ENCODE data around the gene PARD6G. TPM values are rescaled to one million over a fixed set of nuclear protein-coding genes. Genes with fewer than 3 reads are reported as not detected.

The PARD6G gene
- total and polyA plus RNA-seq, 2 of the 13 experiments (the other 11 are each of a cell fraction or from before 2014, with no cell fraction given) = 3.6 to 7.4 TPM

DNA sequence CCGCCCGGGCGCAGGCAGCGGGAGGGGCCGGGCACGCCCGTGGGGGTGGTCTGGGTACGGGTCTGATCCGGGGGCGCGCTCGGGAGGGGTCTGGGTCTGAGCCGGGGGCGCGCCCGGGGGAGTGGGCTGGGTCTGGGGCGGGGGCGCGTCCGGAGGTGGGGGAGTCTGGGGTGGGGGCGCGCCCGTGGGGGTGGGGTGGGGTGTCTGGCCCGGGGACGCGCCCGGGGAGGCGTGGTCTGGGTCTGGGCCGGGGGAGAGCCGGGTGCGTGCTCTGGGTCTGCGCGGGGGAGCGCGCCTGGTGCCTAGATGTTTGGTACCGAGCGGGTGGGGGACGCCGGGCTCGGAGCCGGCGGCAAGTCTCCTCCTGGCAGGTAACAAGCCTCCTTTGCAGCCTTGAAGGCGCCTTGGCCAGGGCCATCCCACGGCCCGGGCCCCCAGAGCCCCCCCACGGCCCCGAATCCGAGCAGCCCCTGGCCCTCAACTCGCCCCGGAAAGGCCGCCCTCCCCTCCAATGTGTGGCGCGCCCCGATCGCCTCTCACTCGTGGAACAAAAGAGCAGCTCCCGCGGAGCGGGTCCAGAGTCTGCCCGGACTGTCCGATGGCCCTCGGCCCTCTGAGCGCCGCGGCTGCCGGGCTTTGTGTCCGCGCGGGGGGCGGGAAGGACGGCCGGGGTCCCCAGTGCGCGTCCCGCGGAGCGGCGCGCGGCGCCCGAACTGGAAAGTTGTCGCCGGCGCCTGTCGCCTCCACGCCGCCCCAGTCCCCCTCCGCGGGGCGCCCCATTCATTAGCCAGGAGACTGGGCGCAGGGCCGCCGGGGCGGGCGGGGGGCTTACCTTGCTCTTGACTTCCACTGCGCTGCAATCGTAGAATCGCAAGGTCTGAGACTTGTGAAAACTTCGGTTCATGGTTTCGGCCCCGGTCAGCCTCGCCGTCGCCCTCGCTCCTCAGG lies 595 bp downstream of the PARD6G start (continued):
- TF ChIP-seq, protein P1, sequence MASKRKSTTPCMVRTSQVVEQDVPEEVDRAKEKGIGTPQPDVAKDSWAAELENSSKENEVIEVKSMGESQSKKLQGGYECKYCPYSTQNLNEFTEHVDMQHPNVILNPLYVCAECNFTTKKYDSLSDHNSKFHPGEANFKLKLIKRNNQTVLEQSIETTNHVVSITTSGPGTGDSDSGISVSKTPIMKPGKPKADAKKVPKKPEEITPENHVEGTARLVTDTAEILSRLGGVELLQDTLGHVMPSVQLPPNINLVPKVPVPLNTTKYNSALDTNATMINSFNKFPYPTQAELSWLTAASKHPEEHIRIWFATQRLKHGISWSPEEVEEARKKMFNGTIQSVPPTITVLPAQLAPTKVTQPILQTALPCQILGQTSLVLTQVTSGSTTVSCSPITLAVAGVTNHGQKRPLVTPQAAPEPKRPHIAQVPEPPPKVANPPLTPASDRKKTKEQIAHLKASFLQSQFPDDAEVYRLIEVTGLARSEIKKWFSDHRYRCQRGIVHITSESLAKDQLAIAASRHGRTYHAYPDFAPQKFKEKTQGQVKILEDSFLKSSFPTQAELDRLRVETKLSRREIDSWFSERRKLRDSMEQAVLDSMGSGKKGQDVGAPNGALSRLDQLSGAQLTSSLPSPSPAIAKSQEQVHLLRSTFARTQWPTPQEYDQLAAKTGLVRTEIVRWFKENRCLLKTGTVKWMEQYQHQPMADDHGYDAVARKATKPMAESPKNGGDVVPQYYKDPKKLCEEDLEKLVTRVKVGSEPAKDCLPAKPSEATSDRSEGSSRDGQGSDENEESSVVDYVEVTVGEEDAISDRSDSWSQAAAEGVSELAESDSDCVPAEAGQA (IDR thresholded peaks at IDR 0.05; ENCODE audit: low read depth) = no peak
- TF ChIP-seq, protein P1 (CRISPR knock-in tag; IDR thresholded peaks at IDR 0.05; ENCODE audit: borderline replicate concordance) = no peak
- no peak for TF ChIP-seq CHD4 (IDR thresholded peaks at IDR 0.05; ENCODE audit: borderline replicate concordance, low read length)
- no peak for TF ChIP-seq SRSF4 (IDR thresholded peaks at IDR 0.05; ENCODE audit: low read depth, low read length, poor library complexity, severe bottlenecking)
- TF ChIP-seq ZNF10 (CRISPR knock-in tag; IDR thresholded peaks at IDR 0.05; ENCODE audit: borderline replicate concordance, low read depth) = no peak
- no peak for TF ChIP-seq DMTF1 (CRISPR knock-in tag; IDR thresholded peaks at IDR 0.05)
- TF ChIP-seq, protein P2, sequence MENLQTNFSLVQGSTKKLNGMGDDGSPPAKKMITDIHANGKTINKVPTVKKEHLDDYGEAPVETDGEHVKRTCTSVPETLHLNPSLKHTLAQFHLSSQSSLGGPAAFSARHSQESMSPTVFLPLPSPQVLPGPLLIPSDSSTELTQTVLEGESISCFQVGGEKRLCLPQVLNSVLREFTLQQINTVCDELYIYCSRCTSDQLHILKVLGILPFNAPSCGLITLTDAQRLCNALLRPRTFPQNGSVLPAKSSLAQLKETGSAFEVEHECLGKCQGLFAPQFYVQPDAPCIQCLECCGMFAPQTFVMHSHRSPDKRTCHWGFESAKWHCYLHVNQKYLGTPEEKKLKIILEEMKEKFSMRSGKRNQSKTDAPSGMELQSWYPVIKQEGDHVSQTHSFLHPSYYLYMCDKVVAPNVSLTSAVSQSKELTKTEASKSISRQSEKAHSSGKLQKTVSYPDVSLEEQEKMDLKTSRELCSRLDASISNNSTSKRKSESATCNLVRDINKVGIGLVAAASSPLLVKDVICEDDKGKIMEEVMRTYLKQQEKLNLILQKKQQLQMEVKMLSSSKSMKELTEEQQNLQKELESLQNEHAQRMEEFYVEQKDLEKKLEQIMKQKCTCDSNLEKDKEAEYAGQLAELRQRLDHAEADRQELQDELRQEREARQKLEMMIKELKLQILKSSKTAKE (CRISPR knock-in tag; IDR thresholded peaks at IDR 0.05; ENCODE audit: borderline replicate concordance) = no peak
- TF ChIP-seq ZBTB49 (CRISPR knock-in tag; IDR thresholded peaks at IDR 0.05; ENCODE audit: borderline replicate concordance) = no peak
- no peak for TF ChIP-seq SRF (IDR thresholded peaks at IDR 0.05; ENCODE audit: low read depth, low read length)
- peak in 1 of 2 experiments; percentile 57; a peak in 1 of 4 replicates for TF ChIP-seq HMGXB4 (CRISPR knock-in tag; IDR thresholded peaks at IDR 0.05; ENCODE audit: borderline replicate concordance in 1 of 2, low read depth in 1 of 2)
- no peak for TF ChIP-seq ZNF12 (CRISPR knock-in tag; IDR thresholded peaks at IDR 0.05)

All from HepG2 (cell line).